CD4-positive, alpha-beta T cell (primary cell): ENCODE measurements around the gene RPL22. TPM values are rescaled to one million over a fixed set of nuclear protein-coding genes. Genes with fewer than 3 reads are reported as not detected.
A peak's percentile ranks its signal among the peaks of the same experiment; 100 is the strongest.

Experiments
- ATAC-seq: fragments of 200-7000 bp; cut with Tn5 transposase; one replicate; pipeline ENCODE4 v1.10.0; 2022; ENCODE audit warnings: mild to moderate bottlenecking; ENCODE audit not compliant: poor library complexity
- CTCF ChIA-PET: fragments of 350-600 bp; sonication (Branson Sonifier 250); formaldehyde crosslinking; loops from one replicate; lab custom pipeline; 2021; ENCODE audit warnings: antibody characterized with exemption, inconsistent platforms; lab: Charles Lee
- POLR2A ChIA-PET: fragments of 350-600 bp; sonication (Branson Sonifier 250); formaldehyde crosslinking; loops from one replicate; lab custom pipeline; 2021; ENCODE audit warnings: antibody characterized with exemption, inconsistent platforms; lab: Charles Lee
- DNase-seq, 14 experiments: peaks; one replicate each; pipeline ENCODE4 v3.0.0-alpha.2; 2013 to 2020; ENCODE audit warnings: mixed read lengths in 2 of 14
- H3K27ac ChIP-seq, 2 donors: one replicate each; pipeline versions ENCODE4 v1.5.1 to v1.7.0; 2013; ENCODE audit warnings: low read length in 2 of 2, low read depth in 1 of 2, mild to moderate bottlenecking in 1 of 2
- H3K27me3 ChIP-seq, 2 experiments: 1 replicate in 1 of 2; 2 replicates in 1 of 2; pipeline versions ENCODE4 v1.6.1 to v1.7.0; 2013; ENCODE audit warnings: low read length in 2 of 2, control low read depth in 1 of 2, mild to moderate bottlenecking in 1 of 2, moderate library complexity in 1 of 2; ENCODE audit not compliant: insufficient read depth in 2 of 2, control insufficient read depth in 1 of 2
- H3K36me3 ChIP-seq: one replicate; pipeline ENCODE4 v1.6.1; 2013; ENCODE audit warnings: low read length, control low read depth; ENCODE audit not compliant: insufficient read depth
- H3K4me1 ChIP-seq: one replicate; pipeline ENCODE4 v1.6.1; 2013; ENCODE audit warnings: low read length, control low read depth; ENCODE audit not compliant: insufficient read depth
- H3K4me3 ChIP-seq: one replicate; pipeline ENCODE4 v1.5.1; 2013; ENCODE audit warnings: mild to moderate bottlenecking, low read length, moderate library complexity
- H3K9me3 ChIP-seq, 2 experiments: 1 replicate in 1 of 2; 2 replicates in 1 of 2; pipeline versions ENCODE4 v1.6.1 to v1.7.0; 2013; ENCODE audit warnings: low read length in 2 of 2, mild to moderate bottlenecking in 2 of 2, control low read depth in 1 of 2, moderate library complexity in 1 of 2; ENCODE audit not compliant: control insufficient read depth in 1 of 2, insufficient read depth in 1 of 2
- H3K27ac Mint-ChIP-seq: one replicate; pipeline ENCODE4 v1.8.0; 2020; ENCODE audit warnings: mixed read lengths
- H3K27me3 Mint-ChIP-seq: one replicate; pipeline ENCODE4 v1.8.0; 2021; ENCODE audit warnings: mixed read lengths
- H3K36me3 Mint-ChIP-seq: one replicate; pipeline ENCODE4 v1.8.0; 2021; ENCODE audit warnings: low read depth, mixed read lengths
- H3K4me1 Mint-ChIP-seq: one replicate; pipeline ENCODE4 v1.8.0; 2021; ENCODE audit warnings: low read depth, mixed read lengths
- H3K4me3 Mint-ChIP-seq: one replicate; pipeline ENCODE4 v1.8.0; 2020; ENCODE audit warnings: mild to moderate bottlenecking, mixed read lengths
- H3K9me3 Mint-ChIP-seq: one replicate; pipeline ENCODE4 v1.8.0; 2020; ENCODE audit warnings: mixed read lengths
- CTCF ChIP-seq: fragments of 200-600 bp; IDR thresholded peaks from one replicate; pipeline ENCODE4 v1.8.0; 2022; ENCODE audit warnings: antibody characterized with exemption, mild to moderate bottlenecking
- intact Hi-C, 2 experiments: fragments of 100-400 bp; cut with DNase I in 1 of 2; cut with micrococcal nuclease in 1 of 2; formaldehyde crosslinking; loops; one replicate each; pipeline versions ENCODE4 v1.15.1 to v1.9.0; 2023 to 2025; cut with DNase I, micrococcal nuclease
- total RNA-seq, 174 experiments: library from RNA in 2 of 174; stranded (reverse) in 2 of 174; gene quantifications; one replicate each; pipeline ENCODE4 v1.2.3 and lab custom pipeline; 2021 to 2026

RPL22 gene
- total RNA-seq, 2 experiments from 2014 or later = 620 to 652 TPM

- no peak overlapping the region for H3K27ac ChIP-seq
- no peaks in the 10 kb centered on the region for H3K27me3 Mint-ChIP-seq
- H3K9me3 Mint-ChIP-seq = no peaks in the 10 kb centered on the region
- H3K4me1 ChIP-seq = peaks cover 10% of the 10 kb centered on the region
- H3K27me3 ChIP-seq = no peaks in the 10 kb centered on the region
- TF ChIP-seq CTCF = no peak
- H3K36me3 ChIP-seq = peaks cover 81% of the 10 kb centered on the region
- CTCF ChIA-PET = no interaction called here
- no peak overlapping the region for H3K4me3 ChIP-seq
- no peak for ATAC-seq
- no peak overlapping the region for H3K27ac Mint-ChIP-seq
- no peaks in the 10 kb centered on the region for H3K9me3 ChIP-seq
- no peak overlapping the region for H3K4me3 Mint-ChIP-seq
- intact Hi-C loops = no loop called here
- POLR2A ChIA-PET = no interaction called here
- peaks cover 69% of the 10 kb centered on the region for H3K36me3 Mint-ChIP-seq
- peaks cover 19% of the 10 kb centered on the region for H3K4me1 Mint-ChIP-seq
- DNase-seq = no peak
These were observed 7.4 kb downstream of the RPL22 start for GRCh38 chr1:6191968-6192367.

GRCh38 chr1:6188466-6188865, 10.9 kb downstream of the RPL22 start:
- ChIA-PET POLR2A (no interaction called here), CTCF (no interaction called here)
- Histone ChIP-seq H3K27ac (no peak overlapping the region), H3K36me3 (peaks cover 60% of the 10 kb centered on the region), H3K9me3 (no peaks in the 10 kb centered on the region), H3K4me3 (no peak overlapping the region), H3K27me3 (no peaks in the 10 kb centered on the region), H3K4me1 (no peaks in the 10 kb centered on the region)
- TF ChIP-seq CTCF = no peak
- H3K4me1 Mint-ChIP-seq = peaks cover 14% of the 10 kb centered on the region
- peaks cover 69% of the 10 kb centered on the region for H3K36me3 Mint-ChIP-seq
- no peaks in the 10 kb centered on the region for H3K9me3 Mint-ChIP-seq
- intact Hi-C loops = no loop called here
- no peak overlapping the region for H3K27ac Mint-ChIP-seq
- ATAC-seq (no peak), DNase-seq (no peak)
- no peaks in the 10 kb centered on the region for H3K27me3 Mint-ChIP-seq
- no peak overlapping the region for H3K4me3 Mint-ChIP-seq

GRCh38 chr1:6185635-6186382, 13.6 kb downstream of the RPL22 start:
- Mint-ChIP-seq H3K4me3 (no peak overlapping the region), H3K27ac (no peak overlapping the region), H3K36me3 (peaks cover 57% of the 10 kb centered on the region), H3K9me3 (no peaks in the 10 kb centered on the region), H3K27me3 (peaks cover 10% of the 10 kb centered on the region), H3K4me1 (peaks cover 20% of the 10 kb centered on the region)
- peaks cover 8% of the 10 kb centered on the region for H3K4me1 ChIP-seq
- no peak overlapping the region for H3K27ac ChIP-seq
- POLR2A ChIA-PET = no interaction called here
- ATAC-seq (no peak), DNase-seq (peak in 4 of 14 experiments; percentile 20 to 55 (median 44))
- intact Hi-C loops = no loop called here
- CTCF ChIA-PET = interaction anchor here (1.0 to 1.4 kb wide), 3 partner anchors 11 to 159 kb away, joined by 3 to 7 read pairs (median 5); partner anchors contain the start of gene RPL22
- no peaks in the 10 kb centered on the region for H3K9me3 ChIP-seq
- H3K27me3 ChIP-seq = peaks cover 11 to 13% of the 10 kb centered on the region in 2 experiments
- H3K4me3 ChIP-seq = no peak overlapping the region
- peaks cover 40% of the 10 kb centered on the region for H3K36me3 ChIP-seq
- peak; percentile 35 for TF ChIP-seq CTCF
